GM21423 (cell line): ENCODE measurements around the gene AKT3.

ENCODE experiments used
- ATAC-seq: cut with Tn5 transposase; IDR thresholded peaks from one replicate; pipeline ENCODE4 v1.9.1; 2021; ENCODE audit warnings: mild to moderate bottlenecking, moderate library complexity; ENCODE audit not compliant: unreplicated experiment

Gene AKT3

DNA sequence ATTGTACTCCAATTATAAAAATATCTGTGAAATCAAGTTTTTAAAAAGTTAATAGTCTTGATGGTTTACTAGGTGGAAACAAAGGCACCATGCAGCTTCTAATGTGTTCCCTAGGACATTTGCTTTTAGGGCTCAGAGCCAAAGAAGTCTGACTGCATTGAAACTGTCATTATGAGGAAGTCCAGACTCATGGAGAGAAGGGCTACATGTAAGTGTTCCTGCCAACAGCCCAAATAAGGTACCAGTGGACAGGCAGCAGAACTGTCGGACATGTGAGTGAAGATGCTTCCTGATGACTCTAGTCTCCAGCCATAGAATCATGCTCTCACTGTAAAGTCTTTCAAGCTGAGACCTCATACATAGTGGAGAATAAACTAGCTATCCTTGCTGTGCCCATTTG is 287.6 kb downstream of the AKT3 start:
- ATAC-seq, result no peak

DNA sequence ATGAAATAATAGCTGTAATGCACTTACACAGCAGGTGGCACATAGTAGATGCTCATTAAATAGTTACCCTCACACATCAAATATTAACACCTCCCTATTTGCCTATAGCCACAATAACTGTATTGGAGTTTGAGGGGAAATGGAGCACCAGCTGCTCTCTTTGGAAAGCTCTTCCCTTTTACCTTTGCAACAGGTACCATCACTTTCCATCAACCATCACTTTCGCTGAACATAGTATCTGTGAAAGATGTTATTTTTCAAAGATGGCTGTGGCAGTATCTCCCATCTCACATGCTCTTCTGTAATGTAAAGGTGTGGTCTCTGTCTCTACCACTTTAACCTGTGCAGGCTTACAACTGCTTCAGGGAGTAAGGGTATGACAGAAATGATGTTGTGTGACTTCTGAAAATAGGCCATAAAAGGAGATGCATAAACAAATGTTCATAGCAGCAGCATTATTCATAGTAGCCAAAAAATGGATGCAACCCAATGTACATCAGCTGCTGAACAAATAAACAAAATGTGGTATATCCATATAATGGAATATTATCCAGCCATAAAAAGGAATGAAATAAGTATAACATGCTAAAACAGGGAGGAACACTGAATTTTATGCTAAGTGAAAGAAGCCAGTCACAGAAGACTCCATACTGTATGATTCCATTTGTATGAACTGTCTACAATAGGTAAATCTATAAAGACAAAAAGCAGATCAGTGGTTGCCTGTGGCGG is 288.3 kb downstream of the AKT3 start:
- ATAC-seq, result no peak

DNA sequence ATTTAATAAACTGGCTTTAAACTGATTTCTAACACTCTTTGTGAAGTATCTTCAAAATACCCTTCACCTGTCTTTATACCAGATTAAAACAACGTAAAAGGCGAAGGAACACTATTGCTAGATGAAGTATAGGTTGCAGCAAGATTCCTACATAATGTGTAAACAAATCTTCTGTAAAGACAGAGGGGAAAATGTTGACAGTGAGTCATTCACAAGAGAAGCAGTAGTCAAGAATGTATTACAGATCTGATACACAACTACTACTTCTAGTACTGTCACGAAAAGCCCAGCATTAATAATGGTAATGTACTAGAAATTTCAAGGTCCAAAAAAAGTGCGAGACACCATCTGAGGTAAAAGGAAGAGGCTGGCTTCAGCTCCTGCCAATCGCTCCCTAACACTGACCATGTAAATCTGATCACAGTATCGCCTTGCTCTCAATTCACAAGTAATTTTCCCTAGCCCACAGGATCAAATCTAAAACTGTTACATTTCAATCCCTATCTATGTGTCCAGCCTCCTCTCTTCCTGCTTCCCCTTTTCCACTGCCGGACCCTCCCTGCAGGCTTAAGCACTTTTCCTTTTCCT is 290.4 kb downstream of the AKT3 start:
- ATAC-seq, result no peak

DNA sequence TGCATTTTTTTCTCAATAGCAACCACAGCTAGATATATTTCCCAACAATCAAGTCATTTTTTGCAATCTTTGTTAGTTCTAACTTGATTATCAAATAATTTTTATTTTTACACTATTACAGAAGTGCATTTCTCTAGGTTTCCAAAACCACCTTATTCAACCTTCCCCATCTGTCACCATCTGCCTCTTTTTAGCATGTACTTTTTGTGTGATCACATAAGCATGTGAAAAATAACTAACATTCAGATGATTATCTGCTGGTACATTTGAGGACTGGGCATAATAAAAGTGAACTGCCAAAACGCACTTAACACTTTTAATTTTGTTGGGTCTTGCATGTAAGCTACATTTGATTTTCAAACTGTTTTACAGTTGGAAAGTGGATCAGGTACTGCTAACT is 291.5 kb downstream of the AKT3 start:
- ATAC-seq, result no peak

DNA sequence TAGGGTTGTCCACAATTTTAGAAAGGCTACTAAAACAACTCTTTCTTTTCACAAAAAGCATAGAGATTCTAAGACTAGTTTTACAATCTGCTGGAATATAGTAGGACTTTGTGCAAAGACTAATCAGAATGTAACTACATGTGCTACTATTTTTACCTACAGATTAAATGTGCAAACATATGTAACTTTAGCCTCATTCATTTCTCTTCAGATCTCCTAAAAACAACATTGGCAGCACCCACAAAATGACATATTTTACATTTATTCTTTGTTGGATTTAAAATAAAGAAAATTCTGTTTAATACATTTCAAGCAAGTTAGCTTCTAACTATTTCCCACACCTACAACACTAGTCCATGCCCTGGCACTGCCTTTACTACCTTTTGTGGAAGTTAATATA is 292.2 kb downstream of the AKT3 start:
- no peak for ATAC-seq

DNA sequence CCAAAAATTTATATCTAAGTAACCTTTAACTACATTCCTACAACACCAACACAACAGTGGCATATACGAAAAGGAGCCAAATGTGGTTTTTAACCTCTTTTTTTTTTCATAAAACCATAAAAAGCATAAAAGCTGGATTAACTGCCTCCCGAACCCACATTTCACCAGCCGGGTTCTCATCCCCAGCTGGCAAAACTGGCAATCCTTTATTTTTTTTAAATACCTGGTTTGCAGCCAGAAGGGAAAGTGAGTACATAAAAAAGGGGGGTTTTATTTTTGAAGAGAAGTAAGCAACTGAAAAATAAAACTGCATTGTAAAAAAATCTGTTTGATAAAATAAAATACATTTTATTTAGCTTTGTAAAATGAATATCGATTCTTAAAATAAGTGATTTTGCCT is 295.4 kb downstream of the AKT3 start:
- no peak for ATAC-seq

DNA sequence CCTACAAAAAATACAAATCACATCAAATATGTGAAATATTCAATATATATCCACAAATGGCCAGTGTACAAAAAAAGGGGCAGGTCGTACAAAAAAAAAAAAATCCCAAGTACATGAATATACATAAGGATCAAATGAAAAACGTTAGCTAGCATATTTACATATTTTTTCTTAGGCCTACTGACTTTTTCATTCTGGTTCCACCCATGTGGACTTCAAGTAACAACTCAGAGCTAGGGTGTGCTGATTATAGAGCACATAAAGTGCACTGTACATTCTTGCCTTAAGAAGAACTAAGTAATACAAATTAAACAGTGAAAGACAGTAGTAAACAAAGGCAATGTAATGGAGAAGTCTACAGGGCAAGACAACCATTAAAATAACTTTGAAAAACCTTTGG is 297.0 kb downstream of the AKT3 start:
- no peak for ATAC-seq

DNA sequence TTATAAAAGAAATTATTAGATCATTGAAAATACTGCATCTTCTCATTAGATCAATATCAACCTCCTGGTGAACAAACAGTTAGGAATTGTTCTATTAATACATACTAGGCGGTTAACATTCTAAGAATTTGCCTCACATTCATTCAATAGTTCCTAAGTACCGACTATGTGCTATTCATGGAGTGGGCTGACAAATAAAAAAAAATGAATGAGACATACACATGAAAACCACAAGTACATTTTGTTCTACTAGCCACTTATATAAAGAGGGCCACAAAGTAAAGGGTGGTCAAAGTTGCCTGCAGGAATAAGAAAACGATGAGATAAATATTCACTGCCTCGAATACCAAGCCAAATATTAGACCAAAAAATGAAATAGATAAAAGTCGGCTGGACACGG is 299.8 kb downstream of the AKT3 start:
- no peak for ATAC-seq

DNA sequence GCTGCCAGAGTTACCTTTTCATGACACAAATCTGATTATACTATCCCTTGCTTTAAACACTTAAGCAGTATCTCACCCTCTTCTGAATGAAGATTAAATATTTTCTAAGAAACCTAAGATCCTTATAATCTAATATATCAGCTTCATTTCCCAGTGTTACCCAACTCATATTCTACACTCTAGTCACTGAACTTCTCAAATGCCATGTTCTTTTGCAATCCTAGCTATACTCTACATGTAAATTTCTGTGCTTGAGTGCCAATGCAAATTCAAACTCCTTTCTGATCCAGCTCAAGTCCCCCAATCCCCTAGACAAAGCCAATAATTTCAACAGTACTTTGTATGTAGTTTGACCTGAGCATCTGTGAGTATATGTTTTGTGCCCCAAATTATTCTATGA is 300.3 kb downstream of the AKT3 start:
- ATAC-seq, result no peak

DNA sequence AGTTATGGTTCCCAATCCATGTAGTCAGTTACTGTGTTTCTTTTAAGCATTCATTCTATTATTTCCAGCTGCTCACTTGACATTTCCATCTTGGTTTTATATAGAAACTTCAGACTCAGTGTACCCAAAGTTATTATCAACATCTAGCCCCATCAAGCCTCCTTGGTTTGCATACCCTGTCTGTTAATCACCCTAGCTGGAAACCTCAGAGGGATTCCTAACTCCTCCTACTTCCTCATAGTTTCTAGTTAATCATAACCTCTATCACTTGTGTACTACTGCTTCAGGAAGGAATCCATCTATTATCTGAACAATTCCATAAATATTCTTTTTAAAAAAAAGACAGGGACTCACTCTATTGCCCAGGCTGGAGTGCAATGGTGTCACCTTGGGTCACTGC is 300.9 kb downstream of the AKT3 start:
- ATAC-seq, result no peak

DNA sequence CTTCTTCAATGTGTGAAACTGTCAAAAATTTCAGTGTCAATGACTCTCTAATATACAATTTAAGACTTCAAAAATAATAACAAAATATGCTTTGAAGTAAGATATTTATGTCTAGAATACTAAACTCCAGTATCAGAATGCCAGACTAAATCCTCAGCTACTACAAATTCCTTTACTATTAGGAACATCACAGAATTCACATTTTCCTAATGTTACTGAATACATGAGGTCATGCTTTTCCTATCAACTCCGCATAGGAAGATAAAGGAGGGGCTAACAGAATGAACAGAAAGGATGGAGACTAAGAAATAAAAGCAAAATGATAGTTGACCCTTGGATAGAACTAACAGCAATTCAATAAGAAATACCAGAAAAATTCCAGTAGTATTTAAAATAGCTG is 301.5 kb downstream of the AKT3 start:
- no peak for ATAC-seq

DNA sequence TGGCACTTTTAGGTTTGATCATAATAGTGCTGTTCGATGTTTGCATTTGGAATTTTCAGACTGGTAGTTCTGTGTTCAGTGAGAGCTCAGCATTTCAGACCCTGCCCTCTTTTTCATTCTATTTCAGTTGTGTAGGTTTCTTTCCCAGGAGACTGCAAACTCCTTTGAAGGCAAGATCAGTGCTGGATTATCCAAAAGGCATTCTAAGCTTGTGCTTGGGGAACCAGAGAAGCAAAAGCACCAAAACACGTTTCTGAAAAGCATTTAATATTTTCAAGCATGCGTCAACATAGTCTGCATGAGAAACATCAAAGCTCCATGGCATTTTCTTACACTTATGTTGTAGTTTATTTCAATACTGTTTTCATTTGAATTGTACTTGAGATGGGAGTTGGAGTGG is 302.2 kb downstream of the AKT3 start:
- ATAC-seq, result no peak

DNA sequence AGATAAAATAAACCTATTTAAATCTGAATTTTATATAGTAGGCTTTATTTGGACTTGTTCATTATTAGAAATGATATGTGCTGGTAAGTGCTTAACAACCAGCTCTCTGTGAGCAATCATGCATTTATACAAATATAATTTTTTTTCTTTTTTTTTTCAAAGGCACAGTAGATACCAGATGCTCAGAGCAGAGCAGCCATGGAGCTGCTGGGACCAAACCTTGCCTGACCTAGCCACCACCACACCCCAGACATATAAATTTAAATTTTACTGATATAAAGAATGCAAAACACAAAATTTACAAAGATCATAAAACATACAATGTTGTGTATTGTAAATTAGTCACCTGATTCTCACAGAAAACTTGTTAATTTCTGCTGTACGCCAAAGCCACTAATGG is 303.6 kb downstream of the AKT3 start:
- no peak for ATAC-seq

DNA sequence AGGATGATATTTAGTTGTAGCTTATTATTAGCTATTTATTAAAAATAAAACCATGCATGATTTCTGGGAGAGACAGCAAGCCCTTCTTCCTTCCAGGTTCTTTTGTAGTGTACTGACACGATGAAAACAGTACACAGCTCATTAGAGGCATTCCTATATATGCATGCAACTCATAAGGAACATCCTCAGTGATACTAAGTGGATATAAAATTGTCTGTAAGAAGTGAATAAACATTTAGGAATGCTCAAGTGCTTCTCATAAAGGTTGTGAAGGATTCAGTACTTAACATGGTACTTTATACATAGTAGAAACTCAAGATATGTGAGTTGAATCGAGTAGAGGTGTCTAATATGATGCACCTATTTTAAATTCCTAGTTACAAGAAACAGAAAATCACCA is 306.5 kb downstream of the AKT3 start:
- no peak for ATAC-seq

DNA sequence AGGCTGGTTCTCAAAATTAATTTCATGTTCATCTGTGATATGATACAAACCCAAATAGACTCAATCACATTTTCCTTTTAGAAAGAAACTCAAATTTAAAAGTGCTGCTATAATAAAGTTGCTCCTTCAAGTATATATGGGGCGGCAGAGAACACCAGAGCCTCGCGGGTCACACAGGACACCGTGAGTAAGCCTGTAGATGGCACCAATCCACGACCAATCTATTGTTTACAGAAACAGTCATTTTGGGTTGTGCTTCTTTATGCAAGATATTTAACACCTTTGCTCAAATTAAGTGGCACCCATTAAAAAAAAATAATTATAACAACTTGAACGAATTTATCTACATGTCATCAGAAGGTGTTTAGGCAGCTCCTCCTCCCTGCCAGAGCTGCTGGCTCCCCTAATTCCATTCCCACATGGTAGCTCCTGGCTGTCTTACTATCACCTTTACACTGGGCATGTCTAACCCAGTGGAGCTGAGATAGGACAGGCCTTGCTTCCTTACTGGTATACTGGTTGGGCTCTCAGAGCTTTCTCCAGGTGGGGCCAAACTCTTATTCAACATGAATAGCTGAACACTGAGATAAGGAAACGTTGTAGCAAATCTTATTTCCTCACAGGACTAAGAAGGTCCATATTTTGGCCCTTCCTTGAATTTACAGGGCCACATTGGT is 307.2 kb downstream of the AKT3 start:
- ATAC-seq, result no peak

DNA sequence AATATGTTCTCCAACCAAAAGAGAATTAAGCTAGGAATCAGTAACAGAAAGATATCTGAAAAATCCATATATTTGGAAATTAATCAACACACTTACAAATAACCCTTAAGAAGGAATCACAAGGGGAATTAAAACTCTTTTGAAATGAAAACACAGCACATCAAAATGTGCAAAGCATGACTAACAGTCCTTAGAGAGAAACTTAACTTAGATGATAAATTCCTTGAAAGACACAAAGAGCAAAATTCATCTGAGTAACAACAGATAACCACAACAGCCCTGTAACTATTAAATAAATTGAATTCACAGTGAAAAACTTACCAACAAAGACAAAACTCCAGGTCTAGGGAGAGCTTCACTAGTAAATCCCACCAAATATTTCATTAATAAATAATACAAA is 310.4 kb downstream of the AKT3 start:
- ATAC-seq, result no peak

DNA sequence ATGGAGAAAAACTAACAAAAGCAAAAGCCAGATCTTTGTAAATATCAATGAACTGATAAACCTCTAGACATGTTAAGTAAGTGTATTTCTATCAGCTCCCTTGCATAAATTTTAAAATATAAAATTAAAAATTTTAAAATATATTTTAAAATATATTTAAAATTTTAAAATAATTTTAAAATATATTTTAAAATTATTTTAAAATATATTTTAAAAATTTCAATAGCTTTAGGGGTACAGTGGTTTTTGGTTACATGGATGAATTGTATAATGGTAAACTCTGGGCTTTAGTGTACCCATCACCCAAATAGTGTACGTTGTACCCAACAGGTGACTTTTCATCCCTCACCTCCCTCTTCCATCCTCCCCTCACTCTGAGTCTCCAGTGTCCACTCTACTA is 315.0 kb downstream of the AKT3 start:
- ATAC-seq, result no peak

DNA sequence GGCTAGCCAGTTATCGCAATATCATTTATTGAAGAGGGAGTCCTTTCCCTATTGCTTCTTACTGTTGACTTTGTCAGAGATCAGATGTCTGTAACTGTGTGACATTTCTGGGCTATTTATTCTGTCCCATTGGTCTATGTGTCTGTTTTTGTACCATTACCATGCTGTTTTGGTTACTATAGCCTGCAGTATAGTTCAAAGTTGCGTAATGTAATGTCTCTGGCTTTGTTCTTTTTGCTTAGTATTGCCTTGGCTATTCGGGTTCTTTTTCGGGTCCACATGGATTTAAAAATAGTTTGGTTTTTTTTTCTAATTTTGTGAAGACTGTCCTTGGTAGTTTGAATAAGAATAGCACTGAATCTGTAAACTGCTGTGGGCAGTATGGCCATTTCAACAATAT is 320.5 kb downstream of the AKT3 start:
- no peak for ATAC-seq

DNA sequence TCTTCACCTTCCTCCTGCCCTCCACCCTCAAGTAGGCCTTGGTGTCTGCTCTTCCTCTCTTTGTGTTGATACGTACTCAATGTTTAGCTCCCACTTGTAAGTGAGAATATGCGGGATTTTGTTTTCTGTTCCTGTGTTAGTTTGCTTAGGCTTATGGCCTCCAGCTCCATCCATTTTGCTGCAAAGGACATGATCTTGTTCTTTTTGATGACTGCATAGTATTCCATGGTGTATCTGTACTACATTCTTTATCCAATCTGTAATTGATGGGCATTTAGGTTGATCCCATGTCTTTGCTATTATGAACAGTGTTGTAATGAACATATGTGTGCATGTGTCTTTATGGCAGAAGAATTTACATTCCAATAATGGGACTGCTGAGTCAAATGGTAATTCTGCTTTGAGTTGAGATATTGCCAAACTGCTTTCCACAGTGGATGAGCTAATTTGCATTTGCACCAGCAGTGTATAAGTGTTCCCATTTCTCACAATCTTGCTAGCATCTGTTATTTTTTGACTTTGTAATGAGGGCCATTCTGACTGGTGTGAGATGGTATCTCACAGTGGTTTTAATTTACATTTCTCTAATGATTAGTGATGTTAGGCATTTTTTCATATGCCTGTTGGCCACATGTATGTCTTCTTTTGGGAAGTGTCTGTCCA is 321.5 kb downstream of the AKT3 start:
- ATAC-seq, result no peak

DNA sequence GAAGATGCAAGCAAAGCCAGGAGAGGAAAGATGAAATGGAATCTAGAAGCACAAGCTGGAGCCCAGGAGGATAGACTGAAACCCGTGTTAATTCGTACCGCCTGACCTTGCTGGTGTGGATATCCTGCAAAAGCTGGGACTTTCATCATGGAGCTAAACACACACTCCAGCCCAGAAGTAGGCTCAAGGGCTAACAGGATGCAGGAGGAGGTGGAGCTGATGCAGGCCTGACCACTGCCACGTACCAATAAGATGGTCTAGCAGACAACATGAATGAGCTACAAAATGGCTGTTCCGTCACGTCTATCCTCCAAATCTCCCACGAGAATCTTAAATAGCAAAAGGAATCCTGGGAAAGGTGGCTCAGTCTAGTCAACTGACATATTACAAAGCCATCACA is 323.9 kb downstream of the AKT3 start:
- ATAC-seq, result no peak

DNA sequence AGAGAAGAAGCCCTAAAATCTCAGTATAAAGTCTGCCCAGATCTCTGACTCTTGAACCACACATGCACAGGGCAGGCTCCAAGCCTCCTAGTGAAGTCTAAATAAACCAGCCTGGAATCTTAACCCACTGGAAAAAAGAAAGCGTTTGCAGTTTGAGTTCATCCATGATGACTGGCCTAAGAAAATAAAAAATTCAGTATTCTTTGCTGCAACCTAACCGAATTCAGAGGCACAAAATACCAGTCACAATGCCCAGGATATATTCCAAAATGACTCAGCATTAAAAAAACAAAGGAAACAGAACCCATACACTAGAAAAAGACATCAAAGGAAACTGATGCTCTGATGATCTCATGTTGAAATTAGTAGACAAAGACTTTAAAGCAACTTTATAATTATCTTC is 325.0 kb downstream of the AKT3 start:
- ATAC-seq, result no peak

DNA sequence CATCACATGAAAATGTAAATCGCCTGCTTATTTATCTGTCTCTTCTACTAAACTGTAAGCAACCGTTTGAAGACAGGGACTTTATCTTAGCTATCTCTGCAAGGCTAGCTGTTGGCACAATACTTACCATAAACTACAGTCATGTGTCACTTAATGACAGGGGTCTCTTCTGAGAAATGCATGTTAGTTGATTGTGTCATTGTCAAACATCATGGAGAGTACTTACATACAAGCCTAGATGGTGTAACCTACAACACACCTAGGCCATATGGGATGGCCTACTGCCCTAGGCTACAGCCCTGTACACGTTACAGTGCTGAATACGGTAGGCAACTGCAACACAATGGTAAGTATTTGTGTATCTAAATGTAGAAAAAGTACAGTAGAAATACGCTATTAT is 326.3 kb downstream of the AKT3 start:
- ATAC-seq, result no peak
